HepG2 (cell line): ENCODE measurements around the gene DUS2. TPM values are rescaled to one million over a fixed set of nuclear protein-coding genes. Genes with fewer than 3 reads are reported as not detected.
A peak's percentile ranks its signal among the peaks of the same experiment; 100 is the strongest.

Source experiments
- ATAC-seq: fragments of 200-7000 bp; cut with Tn5 transposase; 3 replicates; pipeline ENCODE4 v1.9.1; 2020; ENCODE audit warnings: mild to moderate bottlenecking, moderate library complexity
- BruUV-seq: library from RNA; stranded (reverse); fragments of 400-500 nt; replicated peaks from 2 replicates; lab custom pipeline; 2021; lab: Mats Ljungman, UMichigan
- CTCF ChIA-PET: fragments of 300-600 bp; formaldehyde crosslinking; extraction: SDS; loops from one replicate; lab custom pipeline; 2021; ENCODE audit warnings: low total read pairs, inconsistent platforms, low intra/inter-chr PET ratio; lab: Yijun Ruan, JAX
- POLR2A ChIA-PET: fragments of 350-600 bp; sonication (Branson Sonifier 250); formaldehyde crosslinking; loops from one replicate; lab custom pipeline; 2020; ENCODE audit warnings: antibody characterized with exemption, inconsistent platforms; lab: Yijun Ruan, JAX
- DNase-seq: peaks from one replicate; pipeline ENCODE4 v3.0.0-alpha.2; 2015; ENCODE audit warnings: low spot score
- FAIRE-seq: peaks from 3 replicates; lab custom pipeline; 2011; peaks lifted over from hg19 to GRCh38; lab: Jason Lieb, UNC
- H2AFZ ChIP-seq: one replicate; pipeline ENCODE4 v1.6.1; 2011; ENCODE audit warnings: low read length, inconsistent platforms
- H3K27ac ChIP-seq: fragments of 300-600 bp; 3 replicates; pipeline ENCODE4 v1.8.0; 2011; ENCODE audit warnings: mixed run types, mild to moderate bottlenecking, mixed read lengths, low read length, inconsistent platforms; ENCODE audit not compliant: insufficient read depth; ENCODE audit errors: extremely low read length
- H3K27me3 ChIP-seq, 2 experiments: fragments of 200-600 bp in 1 of 2; 2 replicates in 1 of 2; 3 replicates in 1 of 2; pipeline versions ENCODE4 v1.6.0 to v1.8.0; 2011; ENCODE audit warnings: low read length in 2 of 2, mild to moderate bottlenecking in 2 of 2, moderate library complexity in 2 of 2, inconsistent platforms in 1 of 2; ENCODE audit not compliant: insufficient read depth in 2 of 2, control insufficient read depth in 1 of 2
- H3K36me3 ChIP-seq, 2 experiments: fragments of 200-600 bp in 1 of 2; replicated peaks in 1 of 2; 2 replicates in 1 of 2; 3 replicates in 1 of 2; pipeline versions ENCODE4 v1.5.1 to v1.8.0; 2011; ENCODE audit warnings: low read length in 2 of 2, inconsistent platforms in 1 of 2; ENCODE audit not compliant: insufficient read depth in 2 of 2, control insufficient read depth in 1 of 2
- H3K4me1 ChIP-seq: 2 replicates; pipeline ENCODE4 v1.5.1; 2012; ENCODE audit warnings: low read length, inconsistent platforms; ENCODE audit not compliant: insufficient read depth
- H3K4me2 ChIP-seq: 2 replicates; pipeline ENCODE4 v1.6.0; 2011; ENCODE audit warnings: low read depth, low read length, inconsistent platforms
- H3K4me3 ChIP-seq, 3 experiments: fragments of 200-600 bp in 1 of 3; sonication (generic), shearing (Covaris generic) in 1 of 3; replicated peaks in 1 of 3; 2 replicates each; pipeline ENCODE4 v1.5.1; 2011 to 2016; ENCODE audit warnings: low read length in 3 of 3, inconsistent platforms in 2 of 3, low read depth in 2 of 3, mild to moderate bottlenecking in 2 of 3, control low read depth in 1 of 3, mixed read lengths in 1 of 3; ENCODE audit not compliant: insufficient read depth in 1 of 3
- H3K79me2 ChIP-seq: one replicate; pipeline ENCODE4 v1.6.1; 2011; ENCODE audit warnings: low read length, inconsistent platforms; ENCODE audit not compliant: insufficient read depth
- H3K9ac ChIP-seq: 2 replicates; pipeline ENCODE4 v1.6.0; 2011; ENCODE audit warnings: mild to moderate bottlenecking, low read depth, low read length, inconsistent platforms; ENCODE audit not compliant: insufficient read depth
- H3K9me3 ChIP-seq: 2 replicates; pipeline ENCODE4 v1.5.1; 2012; ENCODE audit warnings: mild to moderate bottlenecking, low read length
- H4K20me1 ChIP-seq: 2 replicates; pipeline ENCODE4 v1.6.0; 2011; ENCODE audit warnings: inconsistent platforms, mild to moderate bottlenecking, low read length, moderate library complexity; ENCODE audit not compliant: insufficient read depth
- AGO2 ChIP-seq: fragments of 200-400 bp; formaldehyde crosslinking; optimal IDR thresholded peaks from 2 replicates; pipeline ENCODE3; 2017; ENCODE audit warnings: mild to moderate bottlenecking, low read depth, low read length, moderate library complexity
- ATF2 ChIP-seq: sonication (generic); formaldehyde crosslinking; IDR thresholded peaks from 2 replicates; pipeline ENCODE4 v1.4.0; 2020; ENCODE audit warnings: missing genetic modification reagents
- BATF2 ChIP-seq: sonication (generic); formaldehyde crosslinking; IDR thresholded peaks from 2 replicates; pipeline ENCODE4 v1.8.0; 2022; ENCODE audit warnings: mild to moderate bottlenecking, missing genetic modification reagents, moderate library complexity
- BCL6 ChIP-seq: IDR thresholded peaks from 2 replicates; pipeline ENCODE4 v1.6.1; 2016; ENCODE audit warnings: missing genetic modification reagents, missing compliant biosample characterization
- DNMT3B ChIP-seq: conservative IDR thresholded peaks from 2 replicates; pipeline ENCODE4 v1.6.1; 2016; ENCODE audit warnings: missing biosample characterization, control low read depth
- FOXO1 ChIP-seq: sonication (generic); formaldehyde crosslinking; IDR thresholded peaks from 2 replicates; pipeline ENCODE4 v1.4.0; 2020; ENCODE audit warnings: missing genetic modification reagents
- GMEB1 ChIP-seq: sonication (generic); formaldehyde crosslinking; IDR thresholded peaks from 2 replicates; pipeline ENCODE4 v1.5.1; 2020; ENCODE audit warnings: missing genetic modification reagents, mild to moderate bottlenecking, borderline replicate concordance
- IRF2 ChIP-seq: IDR thresholded peaks from 2 replicates; pipeline ENCODE4 v1.6.1; 2018; ENCODE audit warnings: missing genetic modification reagents, missing compliant biosample characterization
- MAFF ChIP-seq: IDR thresholded peaks from 2 replicates; pipeline ENCODE4 v1.6.1; 2011; ENCODE audit warnings: low read depth, low read length, improper control_type of control experiment
- MAFK ChIP-seq, 2 experiments: IDR thresholded peaks in 1 of 2; conservative IDR thresholded peaks in 1 of 2; 2 replicates each; pipeline ENCODE4 v1.6.1; 2011; ENCODE audit warnings: improper control_type of control experiment in 2 of 2, low read length in 2 of 2
- NCOA2 ChIP-seq: sonication (generic); formaldehyde crosslinking; IDR thresholded peaks from 2 replicates; pipeline ENCODE4 v1.8.0; 2022; ENCODE audit warnings: inconsistent platforms
- PATZ1 ChIP-seq: sonication (generic); formaldehyde crosslinking; IDR thresholded peaks from 2 replicates; pipeline ENCODE4 v1.4.0; 2020; ENCODE audit warnings: missing genetic modification reagents
- PRDM4 ChIP-seq: sonication (generic); formaldehyde crosslinking; IDR thresholded peaks from 2 replicates; pipeline ENCODE4 v1.9.0; 2021; ENCODE audit warnings: missing genetic modification reagents, borderline replicate concordance
- RNF2 ChIP-seq: fragments of 450-650 bp; conservative IDR thresholded peaks from 2 replicates; pipeline ENCODE4 v1.6.1; 2016; ENCODE audit warnings: low read depth
- ZNF792 ChIP-seq: IDR thresholded peaks from 2 replicates; pipeline ENCODE4 v1.6.1; 2016
- WGBS: methylation state at CpG from one replicate; pipeline ENCODE4 v1.1.6; 2017; ENCODE audit warnings: low lambda C conversion rate; 5-methylcytosine and 5-hydroxymethylcytosine counted together
- in situ Hi-C: cut with HindIII; loops from 2 replicates; pipeline ENCODE4 v1.10.0; 2017; ENCODE audit warnings: low pct_unique_long_range_greater_than_20kb; ENCODE audit not compliant: extremely low pct_ligation_motif_present
- intact Hi-C: fragments of 100-400 bp; cut with micrococcal nuclease; formaldehyde crosslinking; loops from one replicate; pipeline ENCODE4 v1.10.0; 2022; ENCODE audit not compliant: unreplicated experiment
- polyA plus RNA-seq, 8 experiments: library from polyadenylated mRNA; depleted of rRNA in 3 of 8; stranded (reverse) in 7 of 8; unstranded in 1 of 8; fragments of >200 nt; fragmentation: Illumina TruSeq in 4 of 8; extraction: Trizol in 4 of 8; gene quantifications; 2 replicates each; pipeline versions ENCODE4 v1.2.1 to v1.2.3, GENCODE V29; 2011 to 2016; ENCODE audit warnings: low read depth in 4 of 8, missing spikeins in 1 of 8, mixed read lengths in 1 of 8; ENCODE audit not compliant: insufficient read depth in 1 of 8
- total RNA-seq, 5 experiments: library from RNA; depleted of rRNA; stranded (reverse); fragments of >200 nt; fragmentation: Illumina TruSeq; extraction: Trizol; gene quantifications; 2 replicates each; pipeline ENCODE4 v1.2.3, GENCODE V29; 2016; ENCODE audit warnings: low read depth in 1 of 5

DUS2 gene
- total and polyA plus RNA-seq, 2 of the 13 experiments (the other 11 are each of a cell fraction or from before 2014, with no cell fraction given): 17.8 to 25.1 TPM

- no peak overlapping the region for H2AFZ ChIP-seq
- H3K79me2 ChIP-seq: peaks cover 98% of the 10 kb centered on the region
- H3K9ac ChIP-seq: no peak overlapping the region
- no TSS peak for BruUV-seq
- ATAC-seq: peak; percentile 63
- in situ Hi-C loops: no loop called here
- FAIRE-seq: no peak
- ChIA-PET CTCF (no interaction called here), POLR2A (interaction anchor here (2.9 kb wide), 1 partner anchor 11 kb away, joined by 13 read pairs; no protein-coding TSS in a partner anchor)
- peaks cover 81% of the 10 kb centered on the region for H4K20me1 ChIP-seq
- H3K4me1 ChIP-seq: peaks cover 88% of the 10 kb centered on the region
- H3K4me3 ChIP-seq: no peak overlapping the region
- H3K9me3 ChIP-seq: no peaks in the 10 kb centered on the region
- DNase-seq: peak; percentile 70
- H3K27me3 ChIP-seq: no peaks in the 10 kb centered on the region; a peak in 1 of 5 replicates
- H3K4me2 ChIP-seq: peak overlapping the region; percentile 52
- intact Hi-C loops: loop anchor here (10.0 kb wide), 1 partner anchor 63 kb away; no protein-coding TSS in a partner anchor
- H3K27ac ChIP-seq: peak overlapping the region; percentile 15
- H3K36me3 ChIP-seq: no peaks in the 10 kb centered on the region
- WGBS: 95% methylated on average over 5 of the region's 5 CpGs
- TF ChIP-seq PATZ1 (CRISPR knock-in tag): 0 out of 2 replicates have a peak, but pooled peaks have one; percentile 25
- TF ChIP-seq NCOA2 (CRISPR knock-in tag): peak; percentile 50
- TF ChIP-seq IRF2 (CRISPR knock-in tag): 0 out of 2 replicates have a peak, but pooled peaks have one; percentile 36
- 0 out of 2 replicates have a peak, but pooled peaks have one; percentile 19 for TF ChIP-seq BCL6
- TF ChIP-seq MAFK (conservative IDR thresholded peaks at IDR 0.05 in 1 of 2, IDR thresholded peaks at IDR 0.05 in 1 of 2; ENCODE audit: low read length in 2 of 2): 0 out of 4 replicates have a peak, but pooled peaks of 1 of the 2 experiments have one; percentile 18
- TF ChIP-seq RNF2: no peak
- TF ChIP-seq AGO2: no peak
- TF ChIP-seq ZNF792: 0 out of 2 replicates have a peak, but pooled peaks have one; percentile 29
- no peak for TF ChIP-seq MAFF
- no peak for TF ChIP-seq BATF2 (CRISPR knock-in tag)
- TF ChIP-seq GMEB1: no peak
- TF ChIP-seq PRDM4 (CRISPR knock-in tag): no peak
- no peak for TF ChIP-seq ATF2 (CRISPR knock-in tag)
- no peak for TF ChIP-seq FOXO1 (CRISPR knock-in tag)
- no peak for TF ChIP-seq DNMT3B (CRISPR knock-in tag)
Observed at GRCh38 chr16:68091380-68092261, 68.5 kb downstream of the DUS2 start.
